ENCODE measurements around the gene RELL1.

GRCh38 chr4:37715889-37716402, 29.8 kb upstream of the RELL1 start:
- TF ChIP-seq POLR2A (IDR thresholded peaks at IDR 0.05; ENCODE audit: low read depth): no peak
- no peak for TF ChIP-seq CTCF (IDR thresholded peaks at IDR 0.05)

All from esophagus muscularis mucosa (tissue), 3 donors.